HEK293 (cell line): ENCODE measurements around the gene SCAMP2.

Experiments used
- CTCF ChIA-PET: fragments of 350-600 bp; formaldehyde crosslinking; extraction: SDS; loops from one replicate; lab custom pipeline; 2021; ENCODE audit warnings: antibody characterized with exemption; lab: Yijun Ruan, JAX
- POLR2A ChIA-PET: fragments of 300-600 bp; formaldehyde crosslinking; extraction: SDS; loops from one replicate; lab custom pipeline; 2020; ENCODE audit warnings: antibody characterized with exemption, inconsistent platforms; lab: Yijun Ruan, JAX
- H3K27ac ChIP-seq: fragments of 200-500 bp; sonication (Bioruptor generic); 2 replicates; pipeline ENCODE4 v1.5.1; 2014; ENCODE audit warnings: low read depth, low read length, control low read depth, inconsistent platforms; ENCODE audit errors: extremely low read depth
- H3K36me3 ChIP-seq, 2 experiments: fragments of 200-500 bp in 1 of 2; sonication (Bioruptor generic) in 1 of 2; 1 replicate in 1 of 2; 2 replicates in 1 of 2; pipeline ENCODE4 v1.5.1; 2014 to 2017; ENCODE audit warnings: inconsistent platforms in 2 of 2, low read length in 2 of 2; ENCODE audit not compliant: control insufficient read depth in 2 of 2, insufficient read depth in 1 of 2
- H3K4me1 ChIP-seq: fragments of 200-500 bp; sonication (Bioruptor generic); 2 replicates; pipeline ENCODE4 v1.5.1; 2014; ENCODE audit warnings: mild to moderate bottlenecking, low read length, inconsistent platforms; ENCODE audit not compliant: control insufficient read depth, insufficient read depth
- H3K4me3 ChIP-seq: 2 replicates; pipeline ENCODE4 v1.5.1; 2011; ENCODE audit warnings: low read depth, mild to moderate bottlenecking, control low read depth, low read length, moderate library complexity
- H3K9me3 ChIP-seq: fragments of 200-500 bp; sonication (Bioruptor generic); 2 replicates; pipeline ENCODE4 v1.5.1; 2014; ENCODE audit warnings: low read depth, low read length, inconsistent platforms; ENCODE audit not compliant: control insufficient read depth, insufficient read depth
- HIC1 ChIP-seq: fragments of 450-650 bp; formaldehyde crosslinking; IDR thresholded peaks from 2 replicates; pipeline ENCODE4 v1.5.1; 2016; ENCODE audit warnings: missing biosample characterization, missing genetic modification characterization
- KLF10 ChIP-seq: fragments of 450-650 bp; IDR thresholded peaks from 2 replicates; pipeline ENCODE4 v1.5.1; 2018; ENCODE audit warnings: missing biosample characterization, mild to moderate bottlenecking, missing genetic modification characterization
- KLF9 ChIP-seq: fragments of 450-650 bp; formaldehyde crosslinking; IDR thresholded peaks from 2 replicates; pipeline ENCODE4 v1.5.1; 2016; ENCODE audit warnings: missing biosample characterization, missing genetic modification characterization, low read depth
- MZF1 ChIP-seq: fragments of 450-650 bp; formaldehyde crosslinking; IDR thresholded peaks from 2 replicates; pipeline ENCODE4 v1.5.1; 2017; ENCODE audit warnings: missing biosample characterization, missing genetic modification characterization, borderline replicate concordance
- SP7 ChIP-seq: fragments of 450-650 bp; formaldehyde crosslinking; IDR thresholded peaks from 2 replicates; pipeline ENCODE4 v1.5.1; 2016; ENCODE audit warnings: missing biosample characterization, missing genetic modification characterization
- ZBTB48 ChIP-seq: fragments of 450-650 bp; formaldehyde crosslinking; IDR thresholded peaks from 2 replicates; pipeline ENCODE4 v1.5.1; 2016; ENCODE audit warnings: missing biosample characterization, missing genetic modification characterization
- ZNF121 ChIP-seq: fragments of 450-650 bp; formaldehyde crosslinking; IDR thresholded peaks from 2 replicates; pipeline ENCODE4 v1.5.1; 2016; ENCODE audit warnings: missing biosample characterization, missing genetic modification characterization
- ZNF223 ChIP-seq: fragments of 450-650 bp; formaldehyde crosslinking; IDR thresholded peaks from 2 replicates; pipeline ENCODE4 v1.5.1; 2016; ENCODE audit warnings: missing biosample characterization, missing genetic modification characterization
- ZNF311 ChIP-seq: fragments of 450-650 bp; formaldehyde crosslinking; IDR thresholded peaks from 2 replicates; pipeline ENCODE4 v1.5.1; 2017; ENCODE audit warnings: missing biosample characterization, missing genetic modification characterization, borderline replicate concordance
- ZNF391 ChIP-seq: fragments of 450-650 bp; formaldehyde crosslinking; IDR thresholded peaks from 2 replicates; pipeline ENCODE4 v1.5.1; 2016; ENCODE audit warnings: low read depth, missing biosample characterization, missing genetic modification characterization, borderline replicate concordance
- ZNF394 ChIP-seq: fragments of 450-650 bp; formaldehyde crosslinking; IDR thresholded peaks from 2 replicates; pipeline ENCODE4 v1.5.1; 2016; ENCODE audit warnings: missing biosample characterization, missing genetic modification characterization, mild to moderate bottlenecking, moderate library complexity, borderline replicate concordance
- ZNF585B ChIP-seq: fragments of 450-650 bp; formaldehyde crosslinking; IDR thresholded peaks from 2 replicates; pipeline ENCODE4 v1.5.1; 2016; ENCODE audit warnings: missing biosample characterization, missing genetic modification characterization
- ZNF660 ChIP-seq: fragments of 450-650 bp; IDR thresholded peaks from 2 replicates; pipeline ENCODE4 v1.5.1; 2018; ENCODE audit warnings: missing biosample characterization, mild to moderate bottlenecking, missing genetic modification characterization
- ZNF677 ChIP-seq: fragments of 450-650 bp; IDR thresholded peaks from 2 replicates; pipeline ENCODE4 v1.5.0; 2018; ENCODE audit warnings: missing biosample characterization, mild to moderate bottlenecking, missing genetic modification characterization, moderate library complexity
- ZSCAN5A ChIP-seq: fragments of 450-650 bp; formaldehyde crosslinking; IDR thresholded peaks from 2 replicates; pipeline ENCODE4 v1.5.1; 2016; ENCODE audit warnings: missing biosample characterization, missing genetic modification characterization
- TF ChIP-seq, protein P1 (sequence below): fragments of 450-650 bp; formaldehyde crosslinking; IDR thresholded peaks from 2 replicates; pipeline ENCODE4 v1.5.1; 2017; ENCODE audit warnings: missing biosample characterization, missing genetic modification characterization
- TF ChIP-seq, protein P2 (sequence below): fragments of 450-650 bp; formaldehyde crosslinking; IDR thresholded peaks from 2 replicates; pipeline ENCODE4 v1.5.1; 2016; ENCODE audit warnings: missing biosample characterization, missing genetic modification characterization

Gene SCAMP2

GRCh38 chr15:74892313-74892712 lies 19.1 kb upstream of the SCAMP2 start:
- Histone ChIP-seq H3K9me3 (no peaks in the 10 kb centered on the region), H3K27ac (no peak overlapping the region), H3K4me3 (no peak overlapping the region), H3K36me3 (peaks cover 21 to 49% of the 10 kb centered on the region in 2 experiments; a peak in 2 of 3 replicates), H3K4me1 (peaks cover 4% of the 10 kb centered on the region; the same call in 1 of the 2 replicates)
- POLR2A ChIA-PET, result interaction anchor here (1.1 to 1.9 kb wide), 5 partner anchors 9 to 50 kb away, joined by 4 to 5 read pairs (median 4); partner anchors contain the start of genes FAM219B and ULK3
- CTCF ChIA-PET, result interaction anchor here (0.7 to 7.7 kb wide), 2 partner anchors 10 to 92 kb away, joined by 3 to 57 read pairs; no protein-coding TSS in a partner anchor
- no peak for TF ChIP-seq ZNF121
- peak; percentile 69 for TF ChIP-seq HIC1 (tag by site-specific recombination)
- TF ChIP-seq, protein P1, sequence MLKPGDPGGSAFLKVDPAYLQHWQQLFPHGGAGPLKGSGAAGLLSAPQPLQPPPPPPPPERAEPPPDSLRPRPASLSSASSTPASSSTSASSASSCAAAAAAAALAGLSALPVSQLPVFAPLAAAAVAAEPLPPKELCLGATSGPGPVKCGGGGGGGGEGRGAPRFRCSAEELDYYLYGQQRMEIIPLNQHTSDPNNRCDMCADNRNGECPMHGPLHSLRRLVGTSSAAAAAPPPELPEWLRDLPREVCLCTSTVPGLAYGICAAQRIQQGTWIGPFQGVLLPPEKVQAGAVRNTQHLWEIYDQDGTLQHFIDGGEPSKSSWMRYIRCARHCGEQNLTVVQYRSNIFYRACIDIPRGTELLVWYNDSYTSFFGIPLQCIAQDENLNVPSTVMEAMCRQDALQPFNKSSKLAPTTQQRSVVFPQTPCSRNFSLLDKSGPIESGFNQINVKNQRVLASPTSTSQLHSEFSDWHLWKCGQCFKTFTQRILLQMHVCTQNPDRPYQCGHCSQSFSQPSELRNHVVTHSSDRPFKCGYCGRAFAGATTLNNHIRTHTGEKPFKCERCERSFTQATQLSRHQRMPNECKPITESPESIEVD (tag by site-specific recombination), result no peak
- TF ChIP-seq, protein P2, sequence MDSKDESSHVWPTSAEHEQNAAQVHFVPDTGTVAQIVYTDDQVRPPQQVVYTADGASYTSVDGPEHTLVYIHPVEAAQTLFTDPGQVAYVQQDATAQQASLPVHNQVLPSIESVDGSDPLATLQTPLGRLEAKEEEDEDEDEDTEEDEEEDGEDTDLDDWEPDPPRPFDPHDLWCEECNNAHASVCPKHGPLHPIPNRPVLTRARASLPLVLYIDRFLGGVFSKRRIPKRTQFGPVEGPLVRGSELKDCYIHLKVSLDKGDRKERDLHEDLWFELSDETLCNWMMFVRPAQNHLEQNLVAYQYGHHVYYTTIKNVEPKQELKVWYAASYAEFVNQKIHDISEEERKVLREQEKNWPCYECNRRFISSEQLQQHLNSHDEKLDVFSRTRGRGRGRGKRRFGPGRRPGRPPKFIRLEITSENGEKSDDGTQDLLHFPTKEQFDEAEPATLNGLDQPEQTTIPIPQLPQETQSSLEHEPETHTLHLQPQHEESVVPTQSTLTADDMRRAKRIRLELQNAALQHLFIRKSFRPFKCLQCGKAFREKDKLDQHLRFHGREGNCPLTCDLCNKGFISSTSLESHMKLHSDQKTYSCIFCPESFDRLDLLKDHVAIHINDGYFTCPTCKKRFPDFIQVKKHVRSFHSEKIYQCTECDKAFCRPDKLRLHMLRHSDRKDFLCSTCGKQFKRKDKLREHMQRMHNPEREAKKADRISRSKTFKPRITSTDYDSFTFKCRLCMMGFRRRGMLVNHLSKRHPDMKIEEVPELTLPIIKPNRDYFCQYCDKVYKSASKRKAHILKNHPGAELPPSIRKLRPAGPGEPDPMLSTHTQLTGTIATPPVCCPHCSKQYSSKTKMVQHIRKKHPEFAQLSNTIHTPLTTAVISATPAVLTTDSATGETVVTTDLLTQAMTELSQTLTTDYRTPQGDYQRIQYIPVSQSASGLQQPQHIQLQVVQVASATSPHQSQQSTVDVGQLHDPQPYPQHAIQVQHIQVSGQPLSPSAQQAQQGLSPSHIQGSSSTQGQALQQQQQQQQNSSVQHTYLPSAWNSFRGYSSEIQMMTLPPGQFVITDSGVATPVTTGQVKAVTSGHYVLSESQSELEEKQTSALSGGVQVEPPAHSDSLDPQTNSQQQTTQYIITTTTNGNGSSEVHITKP, result peak; percentile 28; the same call in 1 of the 2 replicates

DNA sequence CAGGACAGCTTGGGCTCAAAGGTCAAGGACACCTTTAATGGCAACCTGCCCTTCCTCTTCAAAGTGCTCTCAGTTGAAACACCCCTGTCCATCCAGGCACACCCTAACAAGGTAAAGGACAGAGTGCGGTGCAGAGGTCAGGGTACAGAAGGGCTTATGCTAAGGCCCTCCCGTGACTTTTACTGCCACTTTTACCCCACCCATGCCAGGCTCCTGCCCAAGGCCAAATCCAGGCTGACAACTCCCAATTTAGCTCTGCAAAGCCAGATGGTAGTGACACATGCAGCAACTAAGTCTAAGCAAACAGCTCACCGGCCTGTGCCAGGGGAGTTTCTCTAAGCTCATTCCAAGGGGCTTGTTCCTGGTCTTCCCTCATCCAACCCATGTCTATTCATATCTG lies 18.3 kb upstream of the SCAMP2 start:
- no peak overlapping the region for H3K27ac ChIP-seq
- TF ChIP-seq ZNF223 (tag by site-specific recombination) (no peak), ZNF660 (tag by site-specific recombination) (no peak), ZNF585B (tag by site-specific recombination) (no peak), KLF9 (tag by site-specific recombination) (no peak), SP7 (tag by site-specific recombination) (no peak), ZNF677 (tag by site-specific recombination) (no peak), ZBTB48 (tag by site-specific recombination) (no peak), MZF1 (no peak), KLF10 (tag by site-specific recombination) (no peak), ZNF394 (tag by site-specific recombination) (no peak), ZNF311 (no peak), ZSCAN5A (tag by site-specific recombination) (no peak), ZNF391 (no peak)
- H3K36me3 ChIP-seq, result peaks cover 21 to 41% of the 10 kb centered on the region in 2 experiments; a peak in 2 of 3 replicates
- CTCF ChIA-PET, result interaction anchor here (0.9 to 7.7 kb wide), 2 partner anchors 8 to 11 kb away, joined by 3 to 57 read pairs; no protein-coding TSS in a partner anchor
- no peaks in the 10 kb centered on the region for H3K9me3 ChIP-seq
- H3K4me3 ChIP-seq, result no peak overlapping the region
- H3K4me1 ChIP-seq, result peaks cover 4% of the 10 kb centered on the region; the same call in 1 of the 2 replicates
- POLR2A ChIA-PET, result interaction anchor here (1.1 to 1.4 kb wide), 2 partner anchors 11 to 15 kb away, joined by 4 to 5 read pairs; partner anchors contain the start of gene FAM219B
